RWPE1 (cell line): Measurements from ENCODE around the gene CRMP1.
A peak's percentile ranks its signal among the peaks of the same experiment; 100 is the strongest.

Experiments
- CTCF ChIA-PET: fragments of 350-600 bp; sonication (Branson Sonifier 250); formaldehyde crosslinking; extraction: SDS; loops from one replicate; lab custom pipeline; 2021; lab: Yijun Ruan, JAX
- POLR2A ChIA-PET: fragments of 400-600 bp; formaldehyde crosslinking; extraction: SDS; loops from one replicate; lab custom pipeline; 2020; ENCODE audit warnings: antibody characterized with exemption; ENCODE audit not compliant: low non-redundant PET; lab: Yijun Ruan, JAX
- DNase-seq: peaks from one replicate; pipeline ENCODE4 v3.0.0; 2012; ENCODE audit warnings: low spot score
- H3K27ac ChIP-seq: fragments of 450-650 bp; 2 replicates; pipeline ENCODE4 v1.5.1; 2017
- CTCF ChIP-seq: fragments of 450-650 bp; conservative IDR thresholded peaks from 2 replicates; pipeline ENCODE4 v1.5.1; 2017; ENCODE audit warnings: low read depth, mild to moderate bottlenecking

CRMP1 gene

GRCh38 chr4:5828005-5828391 is 64.9 kb downstream of the CRMP1 start:
- CTCF ChIA-PET = no interaction called here
- POLR2A ChIA-PET = no interaction called here

GRCh38 chr4:5827108-5828004 is 65.5 kb downstream of the CRMP1 start:
- no peak for TF ChIP-seq CTCF
- DNase-seq = no peak
- H3K27ac ChIP-seq = no peak overlapping the region
- POLR2A ChIA-PET = no interaction called here
- CTCF ChIA-PET = no interaction called here

More at GRCh38 chr4:5828005-5828391, 64.9 kb downstream of the CRMP1 start:
- no peak for DNase-seq
- no peak overlapping the region for H3K27ac ChIP-seq
- no peak for TF ChIP-seq CTCF

- CTCF ChIA-PET = no interaction called here
- no peak overlapping the region for H3K27ac ChIP-seq
- no peak for TF ChIP-seq CTCF
- POLR2A ChIA-PET = no interaction called here
- DNase-seq = no peak
These were observed 66.3 kb downstream of the CRMP1 start for GRCh38 chr4:5826437-5827107.

GRCh38 chr4:5825321-5826041 is 67.4 kb downstream of the CRMP1 start:
- DNase-seq = no peak
- H3K27ac ChIP-seq = no peak overlapping the region
- POLR2A ChIA-PET = no interaction called here
- TF ChIP-seq CTCF = no peak
- CTCF ChIA-PET = no interaction called here

- DNase-seq = peak; percentile 38
- ChIA-PET CTCF (interaction anchor here (0.6 kb wide), 2 partner anchors 464 to 1513 kb away, joined by 5 to 8 read pairs; no protein-coding TSS in a partner anchor), POLR2A (no interaction called here)
- no peak overlapping the region for H3K27ac ChIP-seq
- peak; percentile 55 for TF ChIP-seq CTCF
These were observed 68.3 kb downstream of the CRMP1 start for GRCh38 chr4:5824635-5825034.

GRCh38 chr4:5824227-5824626 is 68.7 kb downstream of the CRMP1 start:
- no peak for DNase-seq
- CTCF ChIA-PET = interaction anchor here (0.6 to 1.2 kb wide), 3 partner anchors 11 to 1514 kb away, joined by 4 to 8 read pairs (median 5); no protein-coding TSS in a partner anchor
- TF ChIP-seq CTCF = no peak
- H3K27ac ChIP-seq = no peak overlapping the region
- POLR2A ChIA-PET = no interaction called here
